Right cardiac atrium (tissue), 5 donors: Measurements from ENCODE around the gene ERCC6L. TPM values are rescaled to one million over a fixed set of nuclear protein-coding genes. Genes with fewer than 3 reads are reported as not detected.
A peak's percentile ranks its signal among the peaks of the same experiment; 100 is the strongest.
"Not testable (repeated sequence)": the region's sequence is repeated elsewhere in the genome, so short reads cannot be mapped to it uniquely, and the experiment has no call there.

Source experiments
- ATAC-seq, 2 donors: fragments of 200-7000 bp; cut with Tn5 transposase; one replicate each; pipeline versions ENCODE4 v1.8.0 to v1.9.1; 2020; ENCODE audit warnings: moderate library complexity in 2 of 2, mild to moderate bottlenecking in 1 of 2
- DNase-seq, 3 donors: peaks; one replicate each; pipeline ENCODE4 v3.0.0-alpha.2; 2020
- H3K27ac ChIP-seq: one replicate; pipeline ENCODE4 v1.5.1; 2013; ENCODE audit warnings: mild to moderate bottlenecking, low read length, control low read depth, moderate library complexity
- H3K27me3 ChIP-seq: one replicate; pipeline ENCODE4 v1.6.1; 2013; ENCODE audit not compliant: control insufficient read depth, insufficient read depth
- H3K4me1 ChIP-seq: one replicate; pipeline ENCODE4 v1.6.1; 2013; ENCODE audit warnings: low read length; ENCODE audit not compliant: control insufficient read depth, insufficient read depth
- H3K4me3 ChIP-seq: one replicate; pipeline ENCODE4 v1.5.1; 2013; ENCODE audit warnings: low read length, control low read depth
- H3K9me3 ChIP-seq: one replicate; pipeline ENCODE4 v1.6.1; 2013; ENCODE audit warnings: low read length; ENCODE audit not compliant: control insufficient read depth
- WGBS: extraction: QIAGEN DNeasy Blood & Tissue Kit; methylation state at CpG from one replicate; pipeline ENCODE4 v1.1.7; 2013; 5-methylcytosine and 5-hydroxymethylcytosine counted together
- intact Hi-C, 4 donors: fragments of 100-400 bp; cut with DNase I; formaldehyde crosslinking; loops; one replicate each; pipeline versions ENCODE4 v1.11.0 to v1.14.0; 2022 to 2023
- polyA plus RNA-seq: library from polyadenylated mRNA; stranded (reverse); fragments of 200-250 nt; gene quantifications from one replicate; pipeline ENCODE4 v1.2.3, GENCODE V29; 2013
- total RNA-seq, 4 donors: library from RNA; stranded (reverse); fragmentation: NEBNext Ultra II Directional; extraction: Animal tissue kit (Norgen Biotek cat#: 25700); gene quantifications; one replicate each; pipeline ENCODE4 v1.2.1, GENCODE V29; 2021
- donor health status: healthy with polysubstance abuse.
- donor health status: DM: no; HTN: yes; CAD: no.
- donor health status: DM: no; HTN: no; CAD: no.
- donor health status: DM: no; HTN: yes; CAD: no; lungs with severe emphysema.
- donor health status: DM: yes; HTN: yes; CAD: no.

ERCC6L gene
- total and polyA plus RNA-seq, 5 donors: 0.06 to 0.11 (median 0.10) TPM; not detected in 1

DNA sequence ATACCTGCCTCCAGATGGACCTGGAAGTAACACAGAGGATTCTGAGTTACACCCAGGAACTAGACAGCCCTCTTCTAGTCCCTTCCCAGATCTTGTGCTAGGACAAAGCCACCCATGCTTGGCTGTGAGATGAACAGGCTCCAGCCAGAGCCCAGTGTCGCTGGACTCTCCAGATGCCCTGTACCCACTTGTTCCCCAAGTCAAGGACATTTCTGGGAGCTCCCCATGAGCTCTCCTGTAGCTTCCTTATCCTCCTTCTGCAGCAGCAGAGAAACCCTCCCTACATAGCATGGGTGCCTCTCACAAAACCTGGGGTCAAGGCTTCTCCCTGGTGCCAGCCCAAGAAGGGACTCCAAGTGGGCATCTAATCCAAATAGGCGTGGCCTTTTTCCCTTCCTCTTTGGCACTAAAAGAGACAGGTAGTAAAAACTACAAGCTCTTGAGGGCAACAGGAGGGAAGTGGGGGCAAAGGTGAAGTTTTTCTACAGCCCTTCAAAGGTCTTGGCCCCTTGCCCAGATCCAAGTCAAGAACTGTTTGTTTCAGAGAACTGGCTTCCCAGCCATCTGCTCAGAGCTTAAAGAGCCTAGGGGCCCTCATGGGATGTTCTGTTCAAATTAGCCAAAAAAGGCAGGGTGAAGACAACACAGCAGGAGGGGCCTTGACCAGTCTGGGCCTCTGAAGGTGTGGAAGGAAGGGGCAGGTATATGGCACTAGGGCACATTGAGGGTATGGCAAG is 8.5 kb upstream of the ERCC6L start:
- Histone ChIP-seq H3K4me1 (no peaks in the 10 kb centered on the region), H3K27me3 (no peaks in the 10 kb centered on the region), H3K27ac (no peak overlapping the region), H3K9me3 (no peaks in the 10 kb centered on the region), H3K4me3 (no peak overlapping the region)
- peak in 1 of 2 donors; percentile 76 for ATAC-seq
- DNase-seq: peak in 2 of 3 donors; percentile 33 to 48
- WGBS: 87% methylated on average over 2 of the region's 2 CpGs
- intact Hi-C loops: loop anchor here in 1 of 4 donors (10.0 kb wide), 1 partner anchor 297 kb away; no protein-coding TSS in a partner anchor

DNA sequence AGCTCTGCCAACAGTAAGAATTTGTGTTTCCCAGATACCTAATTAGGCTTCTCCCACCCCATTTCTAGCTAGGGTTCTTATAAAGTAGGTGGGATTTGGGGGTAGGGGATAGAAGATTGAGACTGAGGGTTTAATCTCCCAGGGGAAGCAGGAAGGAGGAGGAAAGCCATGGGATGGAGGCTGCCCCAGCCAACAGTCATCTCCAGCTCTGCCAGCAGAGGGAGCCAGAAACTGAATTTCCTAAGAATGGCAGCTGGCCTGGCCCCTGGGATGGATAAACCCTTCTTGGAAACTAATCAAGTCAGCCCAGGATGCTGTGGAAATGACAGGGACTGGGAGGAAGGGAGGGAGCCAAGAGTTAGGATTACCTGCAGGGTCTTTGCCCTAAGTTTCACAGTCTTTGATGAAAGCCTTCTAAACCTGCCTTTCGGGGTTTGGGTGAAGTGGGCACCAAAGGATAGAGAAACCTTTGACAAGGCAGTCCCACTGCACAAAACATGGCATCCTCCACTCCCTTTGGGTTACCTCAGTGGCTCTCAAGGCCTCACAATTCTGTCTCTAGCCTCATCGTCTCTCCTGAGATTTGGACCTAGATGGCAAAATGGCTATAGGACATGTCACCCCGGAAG is 6.7 kb upstream of the ERCC6L start:
- H3K27ac ChIP-seq: no peak overlapping the region
- H3K27me3 ChIP-seq: no peaks in the 10 kb centered on the region
- no peaks in the 10 kb centered on the region for H3K9me3 ChIP-seq
- no peaks in the 10 kb centered on the region for H3K4me1 ChIP-seq
- ATAC-seq (peak; percentile 40 to 64), DNase-seq (peak; percentile 38 to 67 (median 64))
- no peak overlapping the region for H3K4me3 ChIP-seq
- intact Hi-C loops: loop anchor here in 1 of 4 donors (10.0 kb wide), 1 partner anchor 299 kb away; no protein-coding TSS in a partner anchor
- WGBS: 95% methylated on average over 3 of the region's 3 CpGs

DNA sequence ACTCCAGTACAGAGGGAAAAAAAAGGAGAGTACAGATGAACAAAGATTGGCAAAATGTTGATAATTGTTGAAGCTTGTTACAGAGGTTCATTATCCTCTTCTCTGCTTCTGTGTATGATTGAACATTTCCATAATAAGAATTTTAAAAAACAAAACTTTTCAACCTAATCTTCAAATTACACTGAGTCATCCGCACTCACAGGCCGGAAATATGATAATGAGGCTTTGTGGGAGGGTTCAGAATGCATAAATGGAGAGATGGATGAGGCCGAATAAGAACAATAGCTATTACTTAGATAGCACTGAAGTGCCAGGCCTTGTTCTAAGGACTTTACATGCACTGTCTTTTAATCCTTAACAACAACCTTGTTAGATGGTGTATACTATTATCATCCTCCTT is 4.6 kb upstream of the ERCC6L start:
- DNase-seq (no peak), ATAC-seq (no peak)
- intact Hi-C loops: loop anchor here in 1 of 4 donors (10.0 kb wide), 1 partner anchor 301 kb away; no protein-coding TSS in a partner anchor
- Histone ChIP-seq H3K4me1 (no peaks in the 10 kb centered on the region), H3K9me3 (no peaks in the 10 kb centered on the region), H3K4me3 (no peak overlapping the region), H3K27ac (no peak overlapping the region), H3K27me3 (no peaks in the 10 kb centered on the region)
- 25% methylated on average over 3 of the region's 3 CpGs for WGBS

DNA sequence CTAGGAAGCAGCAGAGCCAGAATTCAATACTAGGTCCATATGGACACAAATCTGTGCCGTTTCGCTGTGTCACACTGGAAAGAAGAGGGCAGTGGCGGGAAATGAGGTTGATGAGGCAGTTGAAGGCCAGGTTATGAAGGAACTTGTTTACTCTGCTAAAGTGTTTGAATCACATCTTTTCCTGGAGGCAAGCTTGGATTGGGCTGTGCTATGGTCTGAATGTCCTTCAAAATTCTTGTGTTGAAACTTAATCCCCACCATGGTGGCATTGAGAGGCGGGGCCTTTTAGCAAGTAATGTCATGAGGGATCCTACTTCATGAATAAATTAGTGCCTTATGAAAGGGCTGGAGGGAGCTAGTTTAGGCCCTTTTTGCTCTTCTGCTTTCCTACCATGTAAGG is 2.1 kb upstream of the ERCC6L start:
- Histone ChIP-seq H3K4me1 (no peaks in the 10 kb centered on the region), H3K4me3 (no peak overlapping the region), H3K27ac (no peak overlapping the region), H3K9me3 (no peaks in the 10 kb centered on the region), H3K27me3 (no peaks in the 10 kb centered on the region)
- intact Hi-C loops: loop anchor here in 1 of 4 donors (10.0 kb wide), 1 partner anchor 304 kb away; no protein-coding TSS in a partner anchor
- no peak for DNase-seq
- ATAC-seq: no peak
- 95% methylated on average over 4 of the region's 4 CpGs for WGBS

DNA sequence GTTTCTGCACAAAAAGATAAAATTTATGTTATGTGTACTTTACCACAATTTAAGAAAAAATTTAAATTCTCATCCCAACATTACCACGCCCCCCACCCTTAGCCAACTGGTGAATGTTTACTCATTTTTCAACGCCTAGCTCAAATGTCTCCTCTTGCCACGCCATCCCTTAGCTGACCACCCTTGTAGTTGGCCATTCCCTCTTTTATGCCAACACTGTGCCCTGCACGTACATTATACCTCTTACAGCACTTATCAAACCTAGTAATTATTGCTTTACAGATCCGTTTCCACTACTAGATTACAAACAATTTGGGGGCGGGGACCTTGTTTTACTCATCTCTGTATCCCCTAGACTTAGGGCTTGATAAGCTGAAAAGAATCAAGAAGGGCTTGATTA is 644 bp downstream of the ERCC6L start:
- H3K9me3 ChIP-seq: no peaks in the 10 kb centered on the region
- intact Hi-C loops: no loop called here
- no peaks in the 10 kb centered on the region for H3K4me1 ChIP-seq
- ATAC-seq: no peak
- no peaks in the 10 kb centered on the region for H3K27me3 ChIP-seq
- no peak overlapping the region for H3K4me3 ChIP-seq
- H3K27ac ChIP-seq: no peak overlapping the region
- 22% methylated on average over 6 of the region's 6 CpGs for WGBS
- no peak for DNase-seq

DNA sequence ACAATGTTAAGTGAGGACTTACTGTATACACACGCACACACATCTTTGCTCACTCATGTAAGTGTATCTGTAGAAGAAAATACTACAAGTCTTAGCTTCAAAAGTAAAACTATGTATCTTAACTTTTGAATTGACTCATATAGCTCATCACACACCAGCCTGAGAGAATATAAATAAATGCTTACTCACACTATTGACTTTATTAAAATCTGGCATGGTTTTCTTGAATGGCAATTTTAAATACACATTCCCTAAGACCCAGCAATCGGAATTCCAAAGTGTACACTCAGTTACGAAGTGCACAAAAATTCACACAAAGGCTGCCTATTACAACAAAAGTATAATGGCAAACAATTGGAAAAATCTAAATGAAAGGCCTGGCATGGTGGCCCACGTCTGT is 2.0 kb downstream of the ERCC6L start:
- no peaks in the 10 kb centered on the region for H3K9me3 ChIP-seq
- H3K4me3 ChIP-seq: no peak overlapping the region
- H3K27me3 ChIP-seq: no peaks in the 10 kb centered on the region
- H3K4me1 ChIP-seq: no peaks in the 10 kb centered on the region
- no peak overlapping the region for H3K27ac ChIP-seq
- ATAC-seq (no peak), DNase-seq (no peak)
- WGBS: 94% methylated on average over 4 of the region's 4 CpGs
- intact Hi-C loops: no loop called here

DNA sequence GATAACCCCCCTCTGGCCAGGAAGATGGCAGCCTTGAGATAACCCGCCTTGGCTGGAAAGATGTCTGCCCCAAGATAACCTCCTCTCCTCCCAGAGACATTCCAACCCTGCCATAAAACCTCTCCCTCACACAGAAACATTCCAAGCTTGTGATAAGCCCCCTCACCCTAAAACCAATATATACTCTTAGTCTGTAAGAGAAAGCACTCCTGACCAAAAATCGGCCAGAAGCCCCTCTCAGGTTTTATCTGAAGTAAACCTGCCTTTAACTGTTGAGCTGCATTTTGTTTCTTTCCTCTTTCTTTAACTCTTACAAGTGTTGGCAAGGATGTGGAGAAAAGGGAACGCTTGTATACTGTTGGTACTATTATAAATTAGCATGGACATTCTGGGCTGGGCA is 8.5 kb downstream of the ERCC6L start:
- Histone ChIP-seq H3K27me3 (no peaks in the 10 kb centered on the region), H3K27ac (no peak overlapping the region), H3K4me3 (no peak overlapping the region), H3K9me3 (no peaks in the 10 kb centered on the region), H3K4me1 (no peaks in the 10 kb centered on the region)
- no peak for DNase-seq
- WGBS: 96% methylated on average over 3 of the region's 3 CpGs
- intact Hi-C loops: no loop called here
- ATAC-seq: no peak

DNA sequence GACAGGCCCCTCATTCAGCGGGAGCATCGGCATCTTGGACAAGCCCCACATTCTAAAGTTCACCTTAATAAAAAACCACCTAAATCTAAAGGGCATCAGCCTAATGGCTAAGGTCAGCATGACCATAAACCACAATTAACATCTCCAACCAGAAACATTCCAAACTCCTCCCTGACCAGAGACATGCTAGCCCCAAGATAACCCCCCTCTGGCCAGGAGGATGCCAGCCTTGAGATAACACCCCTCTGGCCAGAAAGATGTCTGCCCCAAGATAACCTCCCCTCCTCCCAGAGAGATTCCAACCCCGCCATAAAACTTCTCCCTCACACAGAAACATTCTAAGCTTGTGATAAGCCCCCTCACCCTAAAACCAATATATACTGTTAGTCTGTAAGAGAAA is 18.5 kb downstream of the ERCC6L start:
- H3K27me3 ChIP-seq, H3K4me3 ChIP-seq, H3K9me3 ChIP-seq, H3K4me1 ChIP-seq, DNase-seq, H3K27ac ChIP-seq, ATAC-seq, intact Hi-C loops: not testable (repeated sequence)
- 97% methylated on average over 3 of the region's 3 CpGs for WGBS

DNA sequence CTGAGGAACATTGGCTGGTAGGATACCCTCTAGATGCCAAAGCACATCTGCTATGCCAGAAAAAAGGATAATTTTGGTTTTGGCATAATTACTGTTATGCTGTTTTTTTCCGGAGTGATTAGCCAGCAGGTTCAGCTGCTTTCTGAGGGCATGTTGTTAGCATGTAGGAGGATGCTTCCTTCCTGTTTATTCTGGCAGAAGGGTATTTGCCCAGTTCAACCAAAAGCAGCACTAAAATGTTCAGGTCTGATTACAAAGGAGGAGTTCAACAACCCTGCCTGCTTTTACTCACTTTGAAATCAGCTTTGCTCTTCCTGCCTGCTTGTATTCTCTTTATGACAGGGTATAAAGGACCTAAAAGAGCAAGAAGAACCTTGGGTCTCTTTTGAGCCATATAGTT is 21.9 kb downstream of the ERCC6L start:
- Histone ChIP-seq H3K4me1 (no peaks in the 10 kb centered on the region), H3K27ac (no peak overlapping the region), H3K4me3 (no peak overlapping the region), H3K9me3 (no peaks in the 10 kb centered on the region), H3K27me3 (no peaks in the 10 kb centered on the region)
- 39% methylated on average over 1 of the region's 1 CpG for WGBS
- DNase-seq: no peak
- intact Hi-C loops: no loop called here
- ATAC-seq: no peak

DNA sequence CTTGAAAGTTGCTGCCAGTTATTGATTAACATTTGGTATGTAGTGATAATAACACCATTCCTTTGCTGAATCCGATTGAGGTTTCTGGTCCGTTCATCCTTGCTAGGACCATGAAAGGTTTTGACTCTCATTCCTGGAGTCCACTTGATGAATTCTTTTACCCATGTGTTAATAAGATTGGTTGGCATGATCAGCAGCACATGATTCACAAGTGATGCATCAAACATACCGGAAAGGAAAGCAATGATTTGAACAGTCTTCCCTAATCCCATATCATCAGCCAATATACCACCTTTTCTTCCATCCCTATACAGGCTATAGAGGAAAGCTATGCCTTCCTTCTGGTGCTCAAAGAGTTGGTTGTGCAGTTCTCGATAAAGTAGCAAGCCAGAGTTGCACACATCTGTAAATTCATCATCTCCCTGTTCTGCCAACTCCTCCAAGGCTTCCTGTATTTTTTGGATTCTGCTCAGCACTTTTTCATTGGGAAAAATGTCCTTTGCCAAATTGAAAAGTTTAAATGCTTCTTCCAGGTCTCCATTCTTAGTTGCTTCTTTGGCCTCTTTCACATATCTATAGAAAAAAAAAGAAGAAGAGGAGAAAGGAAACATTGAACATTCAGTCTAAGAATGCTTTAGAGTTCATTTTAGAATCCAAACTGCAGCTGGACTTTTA is 30.6 kb downstream of the ERCC6L start:
- WGBS: 77% methylated on average over 4 of the region's 4 CpGs
- no peak for ATAC-seq
- intact Hi-C loops: no loop called here

DNA sequence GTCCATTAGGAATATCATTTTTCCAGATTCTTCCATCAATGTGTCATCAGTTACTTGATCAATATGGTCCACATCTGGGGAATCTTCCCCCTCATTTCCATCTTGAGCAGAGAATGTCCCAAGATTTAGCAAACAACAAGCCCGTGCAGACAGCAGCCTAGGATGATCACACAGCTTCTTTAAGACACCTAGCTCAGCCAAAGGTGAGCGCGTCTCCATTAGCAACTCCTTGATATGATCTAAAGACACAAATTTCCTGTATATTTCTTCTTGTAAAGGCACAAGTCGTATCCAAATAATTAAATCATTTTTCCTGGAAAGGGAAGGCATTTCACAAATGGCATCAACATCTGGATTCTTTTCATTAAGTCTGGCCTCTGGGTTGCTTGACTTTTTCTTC is 31.5 kb downstream of the ERCC6L start:
- 93% methylated on average over 4 of the region's 4 CpGs for WGBS
- Histone ChIP-seq H3K4me1 (no peaks in the 10 kb centered on the region), H3K27me3 (no peaks in the 10 kb centered on the region), H3K9me3 (no peaks in the 10 kb centered on the region), H3K4me3 (no peak overlapping the region), H3K27ac (no peak overlapping the region)
- ATAC-seq (no peak), DNase-seq (no peak)
- intact Hi-C loops: no loop called here

More for the DNA sequence above, 30.6 kb downstream of the ERCC6L start:
- no peaks in the 10 kb centered on the region for H3K27me3 ChIP-seq
- H3K4me3 ChIP-seq: no peak overlapping the region
- H3K4me1 ChIP-seq: no peaks in the 10 kb centered on the region
- H3K27ac ChIP-seq: no peak overlapping the region
- DNase-seq: no peak
- no peaks in the 10 kb centered on the region for H3K9me3 ChIP-seq
